SIG-M5 (cell line): ENCODE results near the gene HYI.

Source experiments
- DNase-seq: peaks from one replicate; lab custom pipeline; 2025; lab: John Stamatoyannopoulos, UW

The HYI gene

DNA sequence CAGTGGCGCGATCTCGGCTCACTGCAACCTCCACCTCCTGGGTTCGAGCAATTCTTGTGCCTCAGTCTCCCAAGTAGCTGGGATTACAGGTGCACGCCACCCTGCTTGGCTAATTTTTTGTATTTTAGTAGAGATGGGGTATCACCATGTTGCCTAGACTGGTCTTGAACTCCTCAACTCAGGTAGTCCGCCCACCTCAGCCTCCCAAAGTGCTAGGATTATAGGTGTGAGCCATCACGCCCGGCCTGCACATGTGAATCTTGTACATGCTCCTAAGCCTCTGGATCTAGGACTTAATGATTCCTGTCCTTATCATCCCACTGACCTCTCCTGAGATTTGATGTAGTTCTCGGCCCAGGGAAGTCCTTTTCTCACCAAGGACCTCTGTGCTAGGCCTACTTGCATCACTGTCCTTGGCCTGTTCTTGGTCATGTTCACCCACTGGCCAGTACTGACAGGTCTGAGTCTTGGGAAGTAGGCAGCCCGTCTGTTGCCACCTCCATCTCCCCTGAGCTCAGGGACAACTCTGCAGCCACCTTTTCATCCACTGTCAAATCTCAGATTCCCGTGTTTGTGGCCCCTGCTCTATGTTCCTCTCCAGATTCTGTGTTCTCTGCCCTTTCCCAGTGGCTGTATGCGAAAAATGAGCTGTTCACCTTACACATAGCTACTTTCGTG is 9.4 kb downstream of the HYI start:
- DNase-seq: no peak

GRCh38 chr1:43443197-43443946 is 10.4 kb downstream of the HYI start:
- DNase-seq: no peak

DNA sequence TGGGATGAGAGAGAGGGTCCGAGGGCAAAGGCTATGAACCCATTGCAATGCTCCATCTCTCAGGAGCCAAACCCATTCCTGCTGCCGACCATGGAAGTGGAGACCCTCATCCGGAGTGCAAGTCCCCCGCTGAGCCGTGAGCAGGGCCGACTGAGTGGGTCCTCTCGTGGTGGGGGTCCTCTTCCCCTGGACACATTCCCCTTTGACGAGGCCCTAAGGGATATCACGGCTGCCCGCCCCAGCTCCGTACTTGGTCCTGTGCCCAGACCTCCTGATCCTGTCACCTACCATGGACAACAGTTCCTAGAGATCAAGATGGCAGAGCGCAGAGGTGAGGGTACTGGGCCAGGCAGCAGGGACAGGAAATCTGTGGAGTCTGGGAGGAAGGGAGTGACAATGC is 11.0 kb downstream of the HYI start:
- DNase-seq: no peak

- DNase-seq: no peak
These were observed 11.7 kb downstream of the HYI start for GRCh38 chr1:43441894-43442637.

GRCh38 chr1:43441166-43441893 is 12.4 kb downstream of the HYI start:
- DNase-seq: no peak

- no peak for DNase-seq
These were observed 13.4 kb downstream of the HYI start for GRCh38 chr1:43440358-43440757.

DNA sequence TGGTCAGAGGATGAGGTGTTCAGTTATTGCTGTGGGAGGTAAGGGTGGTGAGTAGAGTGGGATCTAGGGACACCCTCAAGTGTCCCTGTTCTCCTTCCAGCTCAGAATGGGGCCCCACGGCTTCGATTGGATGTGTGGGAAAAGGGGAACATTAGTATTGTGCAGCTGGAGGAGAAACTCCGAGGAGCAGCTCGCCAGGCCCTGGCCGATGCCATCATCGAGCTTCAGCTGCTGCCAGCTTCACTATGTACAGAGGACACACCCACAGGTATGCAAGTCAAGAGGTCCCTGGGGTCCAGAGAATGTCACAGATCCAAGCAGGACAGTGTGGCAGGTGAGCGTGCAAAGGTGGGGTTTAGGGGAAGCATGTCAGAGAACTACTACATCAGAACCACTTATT is 13.9 kb downstream of the HYI start:
- no peak for DNase-seq

DNA sequence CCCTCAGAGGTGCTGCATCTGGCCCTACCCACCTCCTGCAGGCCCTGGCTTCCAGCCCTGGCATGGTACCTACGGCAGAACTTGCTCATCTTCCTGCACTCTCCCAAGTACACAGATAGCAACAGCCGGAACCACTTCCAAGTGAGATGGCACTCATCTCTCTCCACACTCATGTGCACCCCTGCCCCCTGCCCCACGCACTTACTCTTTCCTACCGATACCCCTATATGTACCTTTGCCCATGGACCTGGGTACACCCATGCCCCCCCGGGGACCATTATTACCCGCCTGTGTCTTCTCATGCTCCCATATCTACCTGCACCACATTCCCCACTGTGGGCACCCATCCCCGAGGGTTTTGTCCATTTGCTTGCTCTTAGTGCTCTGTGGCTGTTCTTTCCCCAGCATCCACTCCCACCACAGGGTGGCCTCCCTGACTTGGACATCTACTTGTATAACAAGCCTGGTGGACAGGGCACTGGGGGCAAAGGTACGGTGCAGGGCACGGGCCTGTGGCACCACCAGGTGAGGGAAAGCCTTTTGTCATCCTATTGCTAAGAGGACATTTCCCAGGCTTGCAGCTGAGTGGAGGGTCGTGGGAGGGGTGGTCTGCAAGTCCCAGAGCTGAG is 14.7 kb downstream of the HYI start:
- DNase-seq: no peak

DNA sequence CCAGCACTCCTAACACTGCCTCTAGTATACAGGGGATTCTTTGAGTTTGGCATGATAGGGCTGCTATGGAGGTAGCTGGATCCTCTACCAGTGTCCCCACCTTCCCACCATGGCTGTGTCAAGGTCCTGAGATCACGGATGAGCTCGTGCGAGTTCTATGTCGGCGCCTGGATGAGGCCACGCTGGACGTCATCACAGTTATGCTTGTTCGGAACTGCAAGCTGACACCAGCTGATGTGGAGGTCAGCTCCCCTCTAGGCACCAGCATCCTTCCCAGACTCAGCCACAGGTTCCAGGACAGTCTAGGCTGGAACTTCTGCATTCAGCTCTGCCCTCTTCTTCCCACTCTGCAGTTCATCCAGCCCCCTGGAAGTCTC is 15.2 kb downstream of the HYI start:
- no peak for DNase-seq

- DNase-seq: no peak
These were observed 15.7 kb downstream of the HYI start for GRCh38 chr1:43438006-43438405.

DNA sequence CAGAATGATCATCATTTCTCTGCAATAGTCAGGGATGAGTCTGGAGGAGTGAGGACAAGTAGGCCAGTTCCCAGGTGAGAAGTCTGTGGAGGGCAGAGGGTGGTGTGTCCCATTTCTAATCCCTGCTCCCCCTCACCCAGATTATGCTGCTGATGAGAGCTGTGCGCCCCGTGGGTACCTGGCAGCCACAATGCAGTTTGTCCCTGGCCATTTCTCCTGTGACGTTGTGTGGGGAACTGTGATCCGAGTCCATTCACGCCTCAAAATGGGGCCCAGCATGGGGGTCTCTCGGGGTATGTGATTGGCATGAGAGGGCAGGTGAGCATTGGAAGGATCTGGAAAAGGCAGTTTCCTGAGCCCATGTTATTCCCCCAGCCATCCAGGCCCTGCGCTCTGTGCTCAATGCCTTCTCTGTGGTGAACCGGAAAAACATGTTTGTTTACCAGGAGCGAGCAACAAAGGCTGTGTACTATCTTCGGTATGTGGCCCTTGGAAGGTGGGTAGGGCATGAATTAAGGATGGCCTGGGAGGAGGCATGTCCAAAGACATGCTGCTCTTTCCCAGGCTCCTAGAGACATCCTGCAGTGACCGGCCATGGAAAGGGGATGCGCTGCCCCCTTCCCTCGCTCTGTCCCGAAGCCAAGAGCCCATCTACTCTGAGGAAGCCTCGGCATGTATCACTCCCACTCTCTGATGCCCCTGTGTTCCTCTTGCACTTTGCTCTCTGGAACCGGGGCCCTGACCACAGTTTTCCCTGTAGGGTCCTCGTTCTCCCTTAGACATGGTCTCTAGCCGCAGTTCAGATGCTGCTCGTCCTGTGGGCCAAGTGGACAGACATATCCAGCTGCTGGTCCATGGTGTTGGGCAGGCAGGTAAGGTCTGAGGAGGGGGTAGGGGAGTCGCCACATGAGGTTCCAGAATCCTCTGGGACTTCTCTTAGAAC is 16.4 kb downstream of the HYI start:
- DNase-seq: no peak

DNA sequence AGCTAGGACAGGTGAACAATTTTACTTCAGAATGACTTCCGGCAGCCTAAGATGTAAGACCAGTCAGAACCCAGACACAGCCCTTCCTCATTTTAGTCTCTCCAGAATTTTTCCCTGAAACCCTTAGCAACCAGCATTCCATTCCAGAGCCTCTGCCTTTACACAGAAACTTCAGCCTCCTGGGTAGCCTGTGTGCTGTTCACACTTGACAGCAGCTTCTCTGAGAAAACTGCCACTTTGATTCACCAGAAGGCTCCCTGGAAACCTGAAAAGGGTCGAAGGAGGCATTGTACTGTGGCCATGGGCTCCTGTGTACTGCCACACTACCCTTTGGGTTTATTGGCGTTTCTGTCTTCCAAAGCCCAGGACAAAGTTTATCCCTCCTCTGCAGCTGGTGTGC is 17.4 kb downstream of the HYI start:
- DNase-seq: no peak

DNA sequence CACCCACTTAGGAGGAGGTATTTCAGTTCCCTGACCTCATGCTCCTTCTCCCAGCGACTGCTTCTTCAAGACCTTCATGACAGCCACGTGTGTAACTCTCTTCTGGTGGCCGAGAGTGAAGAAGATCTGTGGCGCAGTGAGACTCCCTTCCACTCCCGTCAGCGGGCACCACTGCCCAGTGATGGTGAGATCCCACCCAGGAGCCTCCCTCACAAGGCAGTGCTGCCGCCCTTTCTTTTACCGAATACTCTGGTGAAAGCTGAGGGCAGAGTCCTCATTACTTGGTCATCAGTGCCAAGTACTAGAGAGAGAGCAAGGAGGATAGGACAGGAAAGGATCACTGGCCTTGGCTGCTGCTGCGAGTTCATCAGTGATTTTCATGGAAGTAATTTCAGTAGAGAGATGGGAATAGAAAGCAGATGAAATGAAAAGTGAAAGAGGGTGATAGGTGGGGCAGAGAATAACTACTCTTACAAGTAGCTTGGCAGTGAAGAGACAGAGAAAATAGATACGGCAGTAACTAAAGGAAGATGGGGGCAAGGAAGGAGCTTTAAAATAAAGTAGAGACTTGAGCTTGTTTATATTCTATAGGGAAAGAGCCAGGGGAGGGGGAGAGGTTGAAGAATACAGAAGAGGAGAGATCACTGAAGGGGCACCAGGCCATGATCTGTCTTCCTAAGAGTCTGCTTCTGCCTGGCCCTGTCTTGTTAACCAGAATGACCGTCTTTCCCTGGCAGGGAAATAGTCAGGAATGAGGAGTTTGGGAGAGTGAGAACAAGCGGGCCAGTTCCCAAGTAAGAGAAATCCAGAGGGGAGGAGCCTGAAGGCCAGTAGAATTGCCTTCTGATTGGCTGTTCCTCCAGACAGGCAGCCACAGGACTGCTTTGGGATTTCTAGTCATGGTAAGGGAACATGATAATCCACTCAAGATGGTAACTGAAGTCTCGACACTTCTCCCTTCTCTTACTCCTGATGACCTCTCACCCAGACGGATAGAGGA is 18.3 kb downstream of the HYI start:
- no peak for DNase-seq

DNA sequence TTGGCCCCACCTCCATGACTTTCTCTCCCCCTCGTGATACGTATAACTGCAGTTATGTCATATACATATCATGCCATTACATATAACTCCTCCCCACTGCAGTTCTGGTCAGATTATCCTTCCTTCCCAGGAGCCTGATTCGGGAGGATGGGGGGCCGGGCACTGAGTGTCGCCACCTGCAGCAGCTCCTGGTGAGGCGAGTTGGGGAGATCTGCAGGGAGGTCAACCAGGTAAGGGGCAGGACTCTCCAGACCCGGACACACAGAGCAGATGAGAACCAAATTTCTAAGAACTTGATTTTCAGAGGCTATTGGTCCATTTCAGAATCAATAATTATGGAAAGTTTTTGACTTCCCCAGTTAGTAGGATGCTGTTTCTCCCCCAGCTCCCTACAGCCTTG is 19.5 kb downstream of the HYI start:
- no peak for DNase-seq

- no peak for DNase-seq
These were observed 20.8 kb downstream of the HYI start for GRCh38 chr1:43432907-43433306.

GRCh38 chr1:43432171-43432860 is 21.4 kb downstream of the HYI start:
- DNase-seq: no peak

DNA sequence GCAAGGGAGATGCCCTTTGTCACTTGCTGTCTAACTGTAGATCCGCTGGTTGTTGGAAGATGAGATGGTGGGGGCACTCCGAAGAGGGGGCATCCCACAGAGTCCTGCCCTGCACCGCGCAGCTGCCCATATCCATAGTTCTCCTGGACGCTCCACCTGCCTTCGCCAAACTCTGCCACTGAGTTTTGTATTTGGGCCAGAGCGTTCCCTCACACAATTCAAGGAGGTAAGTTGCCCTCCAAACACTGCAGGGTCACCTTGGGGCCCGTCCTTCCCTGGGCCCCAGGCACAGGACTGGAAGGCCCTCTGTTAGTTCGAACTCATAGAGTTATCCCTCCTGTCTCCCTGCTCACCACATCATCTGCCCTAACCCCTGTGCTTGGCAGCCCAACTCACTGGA is 22.1 kb downstream of the HYI start:
- DNase-seq: no peak

- no peak for DNase-seq
These were observed 22.9 kb downstream of the HYI start for GRCh38 chr1:43430831-43431230.

- no peak for DNase-seq
These were observed 25.8 kb downstream of the HYI start for GRCh38 chr1:43427941-43428340.
